Glomerular endothelial cell (primary cell): ENCODE results near the gene CLP1. TPM values are rescaled to one million over a fixed set of nuclear protein-coding genes. Genes with fewer than 3 reads are reported as not detected.
"Not testable (repeated sequence)": the region's sequence is repeated elsewhere in the genome, so short reads cannot be mapped to it uniquely, and the experiment has no call there.

ENCODE experiments used
- DNase-seq: peaks from one replicate; pipeline ENCODE4 v3.0.0-alpha.2; 2011; ENCODE audit warnings: low read depth, low spot score; ENCODE audit errors: extremely low read depth
- total RNA-seq: library from RNA; depleted of rRNA; stranded (reverse); fragments of >200 nt; gene quantifications from 2 replicates; pipeline ENCODE4 v1.2.3, GENCODE V29; 2015

Gene CLP1
- total RNA-seq, 1 donor from 2014 or later = 18.0 TPM

DNA sequence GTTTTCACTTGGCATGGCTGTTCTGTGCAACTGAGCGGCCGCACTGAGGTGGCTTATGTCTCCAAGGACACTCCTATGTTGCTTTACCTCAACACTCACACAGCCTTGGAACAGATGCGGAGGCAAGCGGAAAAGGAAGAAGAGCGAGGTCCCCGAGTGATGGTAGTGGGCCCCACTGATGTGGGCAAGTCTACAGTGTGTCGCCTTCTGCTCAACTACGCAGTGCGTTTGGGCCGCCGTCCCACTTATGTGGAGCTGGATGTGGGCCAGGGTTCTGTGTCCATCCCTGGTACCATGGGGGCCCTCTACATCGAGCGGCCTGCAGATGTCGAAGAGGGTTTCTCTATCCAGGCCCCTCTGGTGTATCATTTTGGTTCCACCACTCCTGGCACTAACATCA, 2.1 kb downstream of the CLP1 start:
- DNase-seq = no peak

DNA sequence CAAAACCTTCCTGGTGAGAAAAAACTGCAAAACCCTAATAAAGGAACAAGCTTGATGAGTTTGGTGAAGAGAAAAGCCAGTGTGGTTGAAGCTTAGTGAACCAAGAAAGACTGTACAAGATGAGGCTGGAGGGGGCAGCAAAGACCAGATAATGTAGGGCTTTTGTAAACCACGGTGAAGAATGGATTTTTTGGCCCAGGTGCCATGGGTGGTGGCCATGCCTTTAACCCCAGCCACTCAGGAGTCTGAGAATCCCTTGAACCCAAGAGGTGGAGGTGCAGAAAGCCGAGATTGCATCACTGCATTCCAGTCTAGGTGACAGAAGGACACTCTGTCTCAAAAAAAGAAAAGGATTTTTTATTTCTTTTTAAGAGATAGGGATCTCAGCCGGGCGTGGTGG, 5.3 kb downstream of the CLP1 start:
- no peak for DNase-seq

DNA sequence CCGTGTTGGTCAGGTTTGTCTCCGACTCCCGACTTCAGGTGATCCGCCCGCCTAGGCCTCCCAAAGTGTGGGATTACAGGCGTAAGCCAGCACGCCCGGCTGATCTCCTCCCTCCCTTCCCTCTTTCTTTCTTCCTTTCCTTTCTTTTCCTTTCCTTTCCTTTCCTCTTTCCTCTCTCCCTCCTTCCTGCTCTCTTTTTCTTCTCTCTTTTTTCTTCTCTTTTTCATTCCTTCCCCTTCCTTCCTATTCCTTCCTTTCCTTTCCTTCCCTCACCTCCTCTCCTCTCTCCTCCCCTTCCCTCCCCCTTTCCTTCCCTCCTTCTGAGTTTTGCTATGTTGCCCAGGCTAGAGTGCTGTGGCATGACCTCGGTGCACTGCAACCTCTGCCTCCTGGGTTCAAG, 6.4 kb downstream of the CLP1 start:
- DNase-seq = no peak

DNA sequence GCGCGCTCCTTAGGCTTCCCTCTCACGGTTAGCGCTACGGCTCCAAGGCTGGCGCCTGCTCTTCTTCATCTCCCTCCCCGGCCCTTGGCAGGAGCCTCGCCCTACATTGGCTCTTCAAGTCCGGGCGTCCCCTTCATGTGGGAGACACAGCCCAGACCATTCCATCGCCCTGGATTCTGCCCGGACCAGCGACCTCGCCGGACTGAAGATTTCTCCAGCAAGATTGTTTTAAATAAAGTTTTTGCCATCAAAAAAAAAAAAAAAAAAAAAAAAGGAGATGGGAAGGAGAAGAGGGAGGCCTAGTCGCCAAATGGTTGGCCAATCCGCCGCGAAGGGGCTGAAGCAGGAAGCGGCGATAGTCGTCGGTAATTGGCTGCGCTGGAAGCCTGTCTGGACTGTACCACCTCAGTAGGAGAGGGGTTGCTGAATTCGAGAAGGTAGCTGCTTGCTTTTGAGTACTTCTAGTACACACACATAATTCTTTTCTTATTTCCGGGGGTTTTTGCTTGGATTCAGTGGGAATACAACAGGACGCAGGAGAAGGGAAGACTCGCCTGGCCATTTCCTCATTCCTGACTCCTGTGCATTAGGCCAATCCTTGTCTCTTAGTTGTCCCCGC, 9.7 kb downstream of the CLP1 start:
- peak; percentile 94 for DNase-seq

DNA sequence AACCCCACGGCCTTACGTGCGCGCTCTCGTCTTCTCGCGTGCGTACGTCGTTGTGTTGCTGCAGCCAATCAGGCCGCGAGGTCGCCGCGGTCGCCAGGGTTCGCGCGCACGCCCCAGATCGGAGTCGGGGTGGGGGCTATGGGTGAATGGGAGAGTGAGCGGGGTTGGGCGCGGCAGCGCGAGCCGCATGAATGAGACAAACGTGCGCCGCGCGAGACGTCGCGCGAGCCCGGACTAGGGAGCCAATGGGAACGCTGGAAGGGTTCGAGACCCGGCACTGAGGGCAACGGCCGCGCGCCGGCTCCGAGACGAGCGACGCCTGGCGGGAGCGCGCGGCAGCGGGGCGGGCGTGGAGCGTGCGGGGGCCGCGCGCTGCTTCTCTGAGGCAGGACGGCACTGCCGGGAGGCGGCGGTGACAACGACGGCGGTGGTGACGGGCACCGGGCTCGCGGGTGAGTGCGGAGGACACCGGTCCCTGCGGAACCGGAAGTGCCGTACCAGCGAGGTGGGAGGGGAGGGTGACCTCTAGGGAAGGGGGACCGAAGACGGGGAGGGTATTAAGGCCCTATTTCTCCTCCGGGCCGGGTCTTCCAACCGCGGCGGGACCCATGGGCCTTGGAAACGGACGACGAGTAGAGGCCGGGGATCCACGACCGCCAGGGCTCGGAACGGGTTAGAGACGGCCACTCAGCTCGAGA, 10.3 kb downstream of the CLP1 start, which contains the start of gene ZDHHC5:
Gene ZDHHC5, plus strand, starts transcription at position 379 of the 698 bp plus-strand sequence. CDS start 4,977 bp downstream, outside the sequence.
- DNase-seq = no peak

DNA sequence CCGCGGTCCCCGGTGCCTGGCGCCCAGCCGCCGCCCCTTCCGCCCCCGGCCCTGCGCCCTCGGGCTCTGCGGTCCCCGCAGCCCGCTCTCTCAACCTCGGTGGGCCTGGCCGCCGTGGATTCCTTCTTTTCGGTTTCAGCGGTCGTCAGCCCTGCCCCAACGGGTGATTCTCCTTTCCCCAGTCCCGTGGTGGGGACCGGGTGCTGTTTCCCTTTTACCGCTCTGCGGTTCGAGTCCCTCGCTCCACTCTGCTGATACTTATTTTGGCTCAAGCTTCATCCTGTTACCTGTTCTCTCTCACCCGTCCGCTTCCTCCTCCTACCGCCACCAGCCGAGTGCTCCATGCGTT, 10.8 kb downstream of the CLP1 start:
- no peak for DNase-seq

DNA sequence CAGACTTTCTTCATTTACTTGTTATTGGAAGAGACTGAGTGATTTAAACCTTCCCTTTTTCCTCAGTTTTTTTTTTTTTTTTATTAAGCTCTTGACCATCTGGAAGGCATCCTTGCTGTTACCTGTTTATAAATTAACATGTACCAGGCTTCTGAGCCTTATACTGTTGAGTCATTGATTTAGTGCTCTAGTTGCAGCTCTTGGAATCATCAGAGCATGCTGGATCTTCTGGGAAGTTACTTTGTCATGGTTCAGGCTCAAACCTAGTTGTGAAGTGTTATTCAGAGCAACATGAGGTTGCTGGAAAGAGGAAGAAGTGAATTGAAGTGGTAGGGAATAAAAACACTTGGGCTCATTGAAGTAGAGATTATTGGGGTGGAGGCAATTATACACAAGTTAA, 16.7 kb downstream of the CLP1 start:
- no peak for DNase-seq

DNA sequence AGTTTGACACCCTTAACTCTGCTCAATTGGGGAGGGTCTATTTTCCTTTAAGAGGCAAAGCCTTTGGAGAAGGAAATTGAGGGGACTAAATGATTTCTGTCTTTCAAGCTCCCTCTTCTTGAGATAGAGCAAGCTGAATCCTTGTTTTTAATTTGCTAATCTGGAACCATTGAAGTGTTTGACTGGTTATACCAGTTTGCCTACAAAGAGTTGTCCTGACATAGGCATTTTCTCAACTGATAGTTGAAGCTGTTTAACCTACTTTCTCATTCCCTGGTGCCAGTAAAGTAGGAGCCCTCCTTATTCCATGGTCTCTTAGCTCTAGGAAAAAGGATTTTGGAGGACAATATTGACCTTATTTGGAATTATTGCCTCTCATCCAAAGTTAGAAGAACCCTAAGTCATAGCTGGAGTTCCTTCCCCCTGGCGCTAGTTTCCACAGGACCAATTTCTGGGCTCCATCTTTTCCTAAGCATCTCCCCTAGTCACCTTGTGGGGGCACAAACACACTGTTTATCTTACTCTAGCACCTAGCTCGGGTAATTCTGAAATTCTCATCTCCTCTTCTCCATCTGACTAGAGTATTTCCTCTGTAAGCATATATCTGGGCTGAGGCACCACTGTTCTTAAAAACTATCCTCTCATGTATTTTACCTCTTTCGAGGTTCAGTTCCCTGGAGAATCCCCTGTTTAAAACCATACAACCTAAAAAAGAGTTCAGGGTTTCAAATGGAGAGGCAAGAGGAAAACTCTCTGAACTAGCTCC, 17.8 kb downstream of the CLP1 start:
- DNase-seq = no peak

DNA sequence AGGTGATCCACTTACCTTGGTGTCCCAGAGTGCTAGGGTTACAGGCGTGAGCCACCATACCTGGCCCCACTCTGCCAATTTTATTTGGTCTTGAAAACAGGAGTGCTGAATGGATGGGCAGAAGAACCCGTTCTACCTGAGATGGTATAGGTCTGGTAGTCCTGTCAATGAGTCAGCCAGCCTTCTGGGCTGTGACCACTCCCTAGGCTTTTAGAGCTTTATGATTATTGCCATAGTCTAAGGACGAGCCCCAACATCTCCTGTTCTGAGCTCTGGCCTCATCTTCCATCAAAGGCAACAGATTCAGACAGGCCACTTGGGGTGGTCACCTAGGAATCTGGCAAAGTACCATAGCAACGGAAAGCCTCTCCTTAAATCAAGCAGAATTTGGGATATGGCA, 21.8 kb downstream of the CLP1 start:
- DNase-seq = no peak

DNA sequence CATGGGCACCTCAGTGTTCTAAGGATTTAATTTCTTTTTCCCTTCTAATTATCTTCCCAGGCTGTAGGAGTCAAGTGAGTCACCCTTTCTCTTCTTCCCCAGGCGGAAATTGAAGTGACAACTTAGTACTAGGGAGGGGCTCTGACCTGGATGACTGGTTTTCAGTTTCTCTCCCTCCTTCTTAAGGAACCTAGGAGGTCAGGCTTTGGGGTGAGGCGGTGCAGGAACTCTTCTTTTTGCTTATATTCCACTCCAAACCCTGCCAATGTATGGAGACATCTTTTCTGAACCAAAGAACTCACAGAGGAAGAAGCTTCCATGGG, 23.0 kb downstream of the CLP1 start:
- no peak for DNase-seq

DNA sequence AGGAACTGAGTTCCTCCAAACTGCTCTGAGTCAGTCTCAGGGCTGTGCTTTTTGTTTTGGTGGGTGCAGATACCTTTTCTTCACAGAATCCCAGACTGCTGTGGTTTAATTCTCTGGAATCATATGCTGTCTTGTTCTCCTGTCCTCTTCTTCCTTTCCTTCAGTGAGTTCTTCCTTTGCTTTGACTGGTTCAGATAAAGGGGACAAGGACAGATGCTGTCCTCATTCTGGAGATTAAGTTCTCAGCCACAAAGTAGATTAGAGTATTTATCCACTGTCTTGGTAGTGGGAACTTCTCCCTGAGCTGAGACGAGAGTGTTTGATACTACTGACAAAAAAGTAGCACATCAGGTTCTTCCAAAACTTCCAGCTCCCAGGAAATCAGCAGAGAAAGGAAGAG, 23.6 kb downstream of the CLP1 start:
- DNase-seq = no peak

DNA sequence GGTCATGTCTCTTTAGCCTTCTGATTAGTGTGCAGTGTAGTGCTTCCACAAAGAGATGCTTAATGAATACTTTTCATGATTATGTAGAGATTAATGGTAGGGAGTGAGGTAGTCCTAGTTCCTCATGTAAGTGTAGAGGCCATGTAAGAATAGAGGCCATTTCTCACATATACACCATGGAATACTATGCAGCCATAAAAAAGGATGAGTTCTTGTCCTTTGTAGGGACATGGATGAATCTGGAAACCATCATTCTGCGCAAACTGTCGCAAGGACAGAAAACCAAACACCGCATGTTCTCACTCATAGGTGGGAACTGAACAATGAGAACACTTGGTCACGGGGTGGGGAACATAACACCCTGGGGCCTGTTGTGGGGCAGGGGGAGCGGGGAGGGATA, 32.9 kb downstream of the CLP1 start:
- not testable (repeated sequence) for DNase-seq

DNA sequence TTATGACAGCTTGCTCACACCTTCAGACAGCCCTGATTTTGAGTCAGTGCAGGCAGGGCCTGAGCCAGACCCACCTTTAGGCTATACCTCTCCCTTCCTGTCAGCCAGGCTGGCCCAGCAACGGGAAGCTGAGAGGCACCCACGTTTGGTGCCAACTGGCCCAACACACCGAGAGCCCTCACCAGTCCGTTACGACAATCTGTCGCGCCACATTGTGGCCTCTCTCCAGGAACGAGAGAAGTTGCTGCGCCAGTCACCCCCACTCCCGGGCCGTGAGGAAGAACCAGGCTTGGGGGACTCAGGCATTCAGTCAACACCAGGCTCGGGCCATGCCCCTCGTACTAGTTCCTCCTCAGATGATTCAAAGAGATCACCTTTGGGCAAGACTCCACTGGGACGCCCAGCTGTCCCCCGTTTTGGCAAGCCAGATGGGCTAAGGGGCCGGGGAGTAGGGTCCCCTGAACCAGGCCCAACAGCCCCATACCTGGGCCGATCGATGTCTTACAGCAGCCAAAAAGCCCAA, 41.3 kb downstream of the CLP1 start:
- no peak for DNase-seq

DNA sequence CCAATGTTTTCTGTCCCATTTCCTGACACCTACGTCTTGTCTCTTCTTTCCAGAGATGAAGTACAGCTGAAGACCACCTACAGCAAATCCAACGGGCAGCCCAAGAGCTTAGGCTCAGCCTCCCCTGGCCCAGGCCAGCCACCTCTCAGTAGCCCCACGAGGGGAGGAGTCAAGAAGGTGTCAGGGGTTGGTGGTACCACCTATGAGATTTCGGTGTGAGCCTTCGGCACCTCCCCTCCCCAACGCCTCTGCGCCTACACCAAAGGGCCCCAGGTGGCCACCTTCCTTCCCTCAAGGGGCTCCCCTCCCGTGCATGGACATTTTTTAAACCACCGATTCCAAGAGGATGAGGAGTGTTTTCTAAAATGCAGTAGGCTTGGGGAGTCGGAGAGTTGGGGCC, 42.3 kb downstream of the CLP1 start:
- DNase-seq = no peak

DNA sequence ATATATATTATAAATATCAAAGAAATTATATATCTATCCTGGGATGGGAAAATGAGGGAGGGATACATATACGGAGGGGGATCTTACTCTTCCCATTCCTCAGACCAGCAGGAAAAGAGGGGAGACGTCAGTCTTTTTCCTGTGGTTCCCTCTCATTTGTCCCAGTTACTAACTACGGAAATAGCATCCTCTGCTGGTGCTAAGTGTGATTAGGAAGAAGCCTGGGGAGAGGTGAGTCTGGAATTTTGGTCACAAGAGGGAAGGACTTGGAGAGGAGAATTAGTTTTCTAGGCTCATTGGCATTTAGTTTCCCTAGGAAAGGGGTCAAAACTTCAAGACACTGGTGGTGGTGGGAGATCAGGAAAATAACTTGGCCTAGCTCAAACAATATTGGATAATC, 42.9 kb downstream of the CLP1 start:
- no peak for DNase-seq

DNA sequence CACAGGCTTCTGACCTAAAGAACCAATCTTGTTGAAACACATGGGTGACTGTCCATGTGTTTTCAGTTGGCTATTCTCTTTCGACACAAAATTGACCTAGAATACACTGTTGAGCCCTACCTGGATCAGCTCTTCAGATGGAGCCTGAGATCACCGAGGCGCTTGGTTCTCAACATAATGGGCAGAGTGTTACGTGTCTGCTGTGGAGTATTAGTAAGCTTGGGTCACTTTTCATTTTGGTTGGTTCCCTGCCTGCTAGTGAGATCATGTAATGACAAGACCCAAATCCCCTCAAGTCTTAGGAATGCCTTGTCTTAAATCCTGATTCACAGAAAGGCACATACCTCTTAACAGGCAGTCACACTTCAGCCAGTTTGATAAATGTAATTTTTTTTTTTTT, 45.8 kb downstream of the CLP1 start:
- no peak for DNase-seq

DNA sequence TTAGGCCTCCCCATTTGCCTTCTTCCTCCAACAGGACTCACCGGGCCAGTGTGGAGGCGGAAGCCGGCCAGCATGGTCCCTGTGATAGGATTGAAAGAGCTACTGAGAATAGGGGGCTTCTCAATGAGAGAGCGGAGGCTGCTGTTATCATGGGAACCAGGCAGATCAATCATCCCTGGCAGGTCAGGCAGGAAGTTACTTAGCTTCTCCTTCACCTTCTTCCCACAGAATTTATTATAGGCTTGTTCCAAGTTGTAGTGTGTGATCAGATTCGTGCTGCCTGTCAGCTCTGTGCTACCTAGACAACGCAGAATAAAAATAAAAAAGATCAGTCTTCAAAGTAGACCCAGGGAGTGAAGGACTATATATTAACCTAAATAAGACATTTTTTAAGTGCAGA, 47.4 kb downstream of the CLP1 start:
- DNase-seq = no peak

DNA sequence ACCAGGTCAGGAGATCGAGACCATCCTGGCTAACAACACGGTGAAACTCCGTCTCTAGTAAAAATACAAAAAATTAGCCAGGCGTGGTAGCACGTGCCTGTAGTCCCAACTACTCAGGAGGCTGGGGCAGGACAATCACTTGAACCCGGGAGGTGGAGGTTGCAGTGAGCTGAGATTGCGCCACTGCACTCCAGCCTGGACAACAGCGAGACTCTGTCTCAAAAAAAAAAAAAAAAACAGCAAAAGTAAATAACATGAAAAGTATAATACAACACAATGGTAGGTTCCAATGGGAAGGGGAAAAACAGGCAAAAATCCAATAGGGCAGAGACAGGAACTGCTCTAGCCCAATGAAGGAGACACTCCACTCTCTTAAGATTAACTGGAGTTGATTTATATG, 47.9 kb downstream of the CLP1 start:
- not testable (repeated sequence) for DNase-seq

DNA sequence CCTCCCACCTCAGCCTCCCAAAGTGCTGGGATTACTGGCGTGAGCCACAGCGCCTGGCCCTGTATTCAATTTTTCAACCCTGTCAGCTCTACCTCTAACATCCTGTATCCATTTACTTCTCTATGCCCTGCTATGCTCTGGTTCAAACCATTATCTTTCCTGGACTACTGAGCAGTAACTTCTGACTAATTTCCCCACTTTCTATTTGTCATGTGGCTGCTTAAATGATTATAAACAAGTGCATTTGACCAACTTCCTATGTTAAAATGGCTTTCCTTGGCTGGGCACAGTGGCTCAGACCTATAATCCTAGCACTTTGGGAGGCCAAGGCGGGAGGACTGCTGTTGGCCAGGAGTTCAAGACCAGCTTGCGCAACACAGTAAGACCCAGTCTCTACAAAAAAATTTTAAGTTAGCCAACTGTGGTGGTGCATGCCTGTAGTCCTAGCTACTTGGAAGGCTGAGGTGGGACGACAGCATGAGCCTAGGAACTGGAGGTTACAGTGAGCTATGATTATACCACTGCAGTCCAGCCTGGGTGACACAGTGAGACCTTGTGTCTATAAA, 52.3 kb downstream of the CLP1 start:
- no peak for DNase-seq
